GM12864 (cell line): ENCODE results near the gene NUFIP2.

Source experiments
- DNase-seq: peaks from one replicate; pipeline ENCODE4 v3.0.0-alpha.2; 2011; ENCODE audit warnings: low read depth
- H3K4me3 ChIP-seq: 2 replicates; pipeline ENCODE4 v1.5.1; 2011; ENCODE audit warnings: mild to moderate bottlenecking, low read depth, low read length, control low read depth
- CTCF ChIP-seq: IDR thresholded peaks from 2 replicates; pipeline ENCODE4 v1.5.1; 2011; ENCODE audit warnings: low read depth, mild to moderate bottlenecking, moderate library complexity, low read length, control low read depth, inconsistent platforms; ENCODE audit errors: missing control alignments

NUFIP2 gene

GRCh38 chr17:29255926-29256522 lies 37.9 kb downstream of the NUFIP2 start:
- no peak for DNase-seq
- no peak for TF ChIP-seq CTCF
- H3K4me3 ChIP-seq, result no peak overlapping the region

- no peak for TF ChIP-seq CTCF
- no peak for DNase-seq
- H3K4me3 ChIP-seq, result no peak overlapping the region
These were observed 40.9 kb downstream of the NUFIP2 start for GRCh38 chr17:29253037-29253436.

- peak; percentile 55 for TF ChIP-seq CTCF
- DNase-seq, result no peak
- no peak overlapping the region for H3K4me3 ChIP-seq
These were observed 41.7 kb downstream of the NUFIP2 start for GRCh38 chr17:29252101-29252791.

- TF ChIP-seq CTCF, result no peak
- no peak for DNase-seq
- H3K4me3 ChIP-seq, result no peak overlapping the region
These were observed 42.8 kb downstream of the NUFIP2 start for GRCh38 chr17:29251184-29251583.

- TF ChIP-seq CTCF, result no peak
- no peak overlapping the region for H3K4me3 ChIP-seq
- no peak for DNase-seq
These were observed 43.3 kb downstream of the NUFIP2 start for GRCh38 chr17:29250666-29251065.

GRCh38 chr17:29248845-29249244 lies 45.1 kb downstream of the NUFIP2 start:
- no peak overlapping the region for H3K4me3 ChIP-seq
- no peak for DNase-seq
- no peak for TF ChIP-seq CTCF

GRCh38 chr17:29247219-29247618 lies 46.7 kb downstream of the NUFIP2 start:
- no peak for DNase-seq
- no peak for TF ChIP-seq CTCF
- H3K4me3 ChIP-seq, result no peak overlapping the region
